GM19452 (cell line): ENCODE data around the gene FCER1G.

Experiments used
- ATAC-seq: cut with Tn5 transposase; IDR thresholded peaks from one replicate; pipeline ENCODE4 v1.9.1; 2021; ENCODE audit not compliant: unreplicated experiment

The FCER1G gene

GRCh38 chr1:161215076-161215475, at the start of gene FCER1G:
FCER1G (plus strand) TSS chr1:161215295; CDS start chr1:161215322, 27 bp downstream.
- ATAC-seq: no peak

GRCh38 chr1:161165742-161166668, 49.1 kb upstream of the FCER1G start, which contains the start of gene PPOX:
PPOX (plus strand) TSS chr1:161166426; CDS start chr1:161166848, 422 bp downstream.
- ATAC-seq: peak; percentile 92

DNA sequence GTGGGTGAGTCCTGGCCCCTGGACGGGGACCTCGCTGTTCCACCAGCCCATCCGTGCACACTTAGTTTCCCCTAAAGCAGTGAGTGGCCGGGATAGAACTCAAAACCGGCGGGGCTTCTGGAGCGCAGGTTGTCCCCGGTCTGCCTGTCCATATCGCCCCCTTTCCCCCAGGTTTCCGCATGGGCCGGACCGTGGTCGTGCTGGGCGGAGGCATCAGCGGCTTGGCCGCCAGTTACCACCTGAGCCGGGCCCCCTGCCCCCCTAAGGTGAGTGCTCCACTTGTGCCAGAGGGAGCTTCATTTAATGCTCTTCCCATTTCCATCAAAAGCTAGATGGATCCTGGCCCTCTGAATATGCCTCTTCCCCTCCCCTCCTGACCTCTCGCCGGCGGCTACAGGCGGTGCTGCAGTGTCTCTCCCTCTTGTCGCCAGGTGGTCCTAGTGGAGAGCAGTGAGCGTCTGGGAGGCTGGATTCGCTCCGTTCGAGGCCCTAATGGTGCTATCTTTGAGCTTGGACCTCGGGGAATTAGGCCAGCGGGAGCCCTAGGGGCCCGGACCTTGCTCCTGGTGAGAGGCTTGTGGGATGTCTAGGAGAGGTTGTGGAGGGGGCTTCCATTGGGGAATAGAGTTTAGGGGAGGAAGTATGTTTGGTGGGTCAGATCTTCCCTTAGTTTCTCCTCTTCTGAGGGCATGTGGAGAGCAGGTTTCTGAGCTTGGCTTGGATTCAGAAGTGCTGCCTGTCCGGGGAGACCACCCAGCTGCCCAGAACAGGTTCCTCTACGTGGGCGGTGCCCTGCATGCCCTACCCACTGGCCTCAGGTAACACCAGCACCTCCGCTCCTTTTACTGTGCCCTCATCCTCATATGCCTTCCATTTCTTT, 48.2 kb upstream of the FCER1G start:
- no peak for ATAC-seq

DNA sequence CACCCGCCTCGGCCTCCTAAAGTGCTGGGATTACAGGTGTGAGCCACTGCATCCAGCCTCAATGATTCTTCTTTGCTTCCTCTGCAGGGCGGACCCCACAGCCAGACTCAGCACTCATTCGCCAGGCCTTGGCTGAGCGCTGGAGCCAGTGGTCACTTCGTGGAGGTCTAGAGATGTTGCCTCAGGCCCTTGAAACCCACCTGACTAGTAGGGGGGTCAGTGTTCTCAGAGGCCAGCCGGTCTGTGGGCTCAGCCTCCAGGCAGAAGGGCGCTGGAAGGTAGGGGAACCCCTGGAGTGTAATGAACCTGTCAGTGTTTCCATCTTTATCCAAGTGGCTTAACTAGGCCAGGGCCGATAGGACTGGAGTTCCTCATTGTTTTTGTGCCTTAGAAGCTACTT, 46.2 kb upstream of the FCER1G start:
- no peak for ATAC-seq

DNA sequence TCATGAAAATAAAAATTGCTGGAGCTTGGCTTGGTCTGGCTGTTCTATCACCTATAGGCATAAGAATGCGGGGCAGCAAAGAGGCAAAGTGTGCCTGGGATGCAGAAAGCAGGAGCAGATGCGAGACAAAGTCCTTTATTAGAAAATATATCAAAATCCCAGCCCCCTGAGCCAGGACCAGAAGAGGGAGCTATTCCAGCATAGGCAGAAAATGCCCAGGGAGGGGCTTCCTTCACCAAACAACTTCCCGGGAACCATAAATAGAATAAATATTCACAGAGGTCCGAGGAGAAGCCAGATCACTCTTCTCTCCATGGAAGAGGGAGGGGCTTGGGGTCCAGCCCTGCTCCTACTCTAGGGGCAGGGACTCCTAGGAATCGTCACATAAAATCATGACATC, 43.9 kb upstream of the FCER1G start:
- no peak for ATAC-seq

DNA sequence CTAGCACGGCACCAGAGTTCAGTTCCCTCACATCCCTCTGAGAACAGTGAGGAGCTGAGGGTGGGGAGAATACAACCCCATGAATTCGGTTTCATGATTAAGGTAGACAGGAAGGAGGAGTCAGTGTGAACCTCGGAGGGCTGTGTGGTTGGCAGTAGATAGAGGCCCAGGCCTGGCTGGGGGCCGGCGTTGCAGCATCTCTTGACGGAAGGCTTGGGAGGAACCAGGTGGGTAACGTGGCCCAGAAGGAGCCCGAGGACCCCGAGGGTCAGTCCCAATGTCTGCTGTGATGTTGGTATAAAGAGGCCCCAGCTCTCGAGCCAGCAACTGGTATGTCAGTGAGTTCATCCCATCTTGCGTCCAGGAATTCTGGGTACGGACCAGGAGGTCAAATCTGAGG, 43.4 kb upstream of the FCER1G start:
- no peak for ATAC-seq

DNA sequence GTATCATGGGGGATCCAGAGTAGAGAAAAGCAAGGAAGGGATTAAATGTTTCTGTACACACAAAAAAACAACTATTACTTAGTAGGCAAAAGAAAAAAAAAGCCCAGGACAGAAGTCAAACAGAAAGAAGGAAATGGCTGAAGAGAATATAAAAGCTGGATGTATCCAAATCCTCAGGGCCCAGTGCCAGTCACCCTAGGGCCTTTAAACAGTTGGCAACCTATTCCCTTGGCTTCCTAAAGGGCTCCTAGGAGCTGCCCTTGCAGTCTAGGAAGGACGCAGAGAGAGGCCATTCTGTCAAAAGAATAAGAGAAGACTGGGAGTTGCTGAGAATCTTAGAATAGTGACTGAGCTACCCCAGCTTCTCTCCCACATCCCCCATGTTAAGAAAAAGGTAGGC, 42.7 kb upstream of the FCER1G start:
- no peak for ATAC-seq

DNA sequence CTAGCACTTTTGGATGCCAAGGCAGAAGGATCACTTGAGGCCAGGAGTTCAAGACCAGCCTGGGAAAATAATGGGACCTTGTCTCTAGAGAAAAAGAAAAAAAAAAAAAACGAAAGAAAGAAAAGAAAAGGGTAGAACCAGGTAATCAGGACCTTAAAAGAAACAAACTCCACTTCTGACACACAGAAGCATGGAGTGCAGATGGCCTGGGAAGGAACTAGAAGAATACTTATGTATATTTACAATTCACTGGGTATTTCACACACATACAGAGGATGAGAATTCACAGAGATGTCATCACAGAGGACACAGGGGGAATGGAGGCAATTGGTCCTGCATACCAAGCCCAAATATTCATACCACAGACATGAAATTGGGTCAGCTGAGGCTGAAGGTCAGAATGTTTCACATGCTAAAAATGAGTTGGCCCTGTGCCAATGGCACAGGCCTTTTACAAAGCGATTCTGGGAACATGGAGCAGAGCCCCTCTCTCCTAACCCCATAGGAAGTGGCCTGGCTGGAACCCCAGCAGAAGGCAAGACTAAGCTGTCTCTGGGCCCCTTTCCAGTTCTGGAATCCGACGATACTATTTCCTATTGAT, 42.2 kb upstream of the FCER1G start:
- no peak for ATAC-seq

- no peak for ATAC-seq
Measured at GRCh38 chr1:161173711-161174110, 41.4 kb upstream of the FCER1G start.

DNA sequence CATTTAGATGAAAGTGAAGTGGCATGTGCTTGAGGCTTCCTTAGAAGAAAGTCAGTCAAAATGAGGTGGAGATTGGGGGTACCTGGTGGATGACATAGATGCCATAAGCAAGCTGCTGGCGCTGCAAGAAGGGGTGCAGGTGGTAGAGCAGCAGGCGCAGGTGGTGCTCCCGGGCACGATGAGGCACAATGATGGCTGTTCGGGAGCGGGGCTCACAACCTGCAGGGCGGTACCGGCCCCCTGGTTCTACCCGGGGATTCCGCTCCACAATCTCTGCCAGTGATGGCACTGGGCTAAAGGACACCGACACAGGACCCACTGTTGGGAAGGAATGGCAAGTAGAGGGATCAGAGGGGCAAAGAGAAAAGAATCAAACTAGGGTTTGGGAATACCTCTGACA, 40.2 kb upstream of the FCER1G start:
- no peak for ATAC-seq

GRCh38 chr1:161175771-161176453, 39.2 kb upstream of the FCER1G start:
- no peak for ATAC-seq

- no peak for ATAC-seq
Measured at GRCh38 chr1:161176468-161177111, 38.5 kb upstream of the FCER1G start.

DNA sequence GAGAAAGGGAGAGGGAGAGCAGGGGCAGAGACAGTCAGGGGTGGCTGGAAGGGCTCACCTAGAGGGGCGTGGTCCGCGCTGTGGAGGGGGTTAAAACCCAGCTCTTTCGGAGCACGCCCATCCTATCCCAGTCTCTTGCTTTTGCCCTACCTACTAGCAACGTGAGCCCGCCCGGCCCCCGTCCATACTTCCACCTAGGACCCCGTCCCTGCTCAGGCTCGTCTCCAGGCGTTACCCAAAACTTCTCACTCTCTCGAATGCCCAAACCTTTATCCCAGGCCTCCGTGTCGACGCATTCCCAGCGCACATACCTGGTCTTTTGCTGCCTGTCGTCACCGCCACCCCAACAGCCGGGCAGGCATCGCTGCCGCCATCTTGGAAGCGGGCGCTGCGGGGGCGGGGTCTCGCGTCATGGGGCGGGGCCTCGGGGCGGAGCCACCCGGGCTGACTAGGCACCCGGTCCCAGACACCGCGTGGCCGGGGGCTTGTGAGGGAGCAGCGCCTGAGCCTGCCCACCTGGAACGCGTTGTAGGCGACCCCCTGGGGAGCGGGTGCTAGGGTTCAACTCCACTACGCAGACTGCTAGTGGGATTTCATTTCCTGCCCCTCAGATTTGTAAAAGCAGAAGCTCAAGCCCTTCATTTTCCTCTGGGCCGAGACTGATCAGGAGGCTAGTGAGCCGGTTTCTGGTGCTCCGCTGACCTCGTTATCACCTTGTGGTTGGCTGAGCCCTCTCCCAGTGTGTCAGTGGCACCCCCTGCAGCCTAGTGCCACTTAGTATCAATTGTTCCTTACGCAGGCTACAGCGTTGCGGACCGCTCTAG, 37.8 kb upstream of the FCER1G start, which contains the start of gene B4GALT3:
TSS of gene B4GALT3 (minus strand) at position 396 of the 824 bp plus-strand sequence. CDS start 1,447 bp downstream, outside the sequence.
- ATAC-seq: peak; percentile 76

DNA sequence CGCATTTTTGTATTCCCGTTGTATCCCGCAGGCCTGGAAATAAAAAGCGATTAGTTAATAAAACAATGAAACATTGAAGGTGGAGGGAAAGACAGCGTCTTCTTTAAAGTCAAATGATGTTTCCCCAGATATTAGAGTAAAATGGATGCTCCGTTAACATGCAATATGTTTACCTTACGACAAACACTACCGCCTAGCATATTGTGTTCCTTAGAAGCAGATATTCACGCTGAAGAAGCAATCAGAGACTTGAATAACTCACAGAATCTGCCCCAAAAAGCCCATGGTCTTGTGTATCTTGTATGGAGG, 37.2 kb upstream of the FCER1G start:
- no peak for ATAC-seq

DNA sequence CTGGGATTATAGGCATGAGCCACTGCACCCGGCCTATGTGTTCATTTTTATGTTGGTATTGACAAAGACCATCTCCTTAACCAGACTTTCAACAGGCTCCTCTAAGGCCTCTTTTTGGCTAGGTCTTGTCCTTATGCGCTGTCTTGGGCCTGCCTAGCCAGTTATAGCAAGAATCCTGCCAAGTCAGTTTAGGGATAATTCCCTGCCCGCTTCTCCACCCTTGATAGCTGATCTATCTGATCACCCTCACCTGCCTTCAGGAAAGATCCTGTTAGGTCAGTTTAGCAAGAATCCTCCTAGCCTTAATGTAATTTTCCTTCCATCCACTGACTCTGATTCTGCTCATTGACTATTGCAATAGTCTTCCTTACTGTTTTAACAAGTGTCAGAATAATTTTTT, 35.4 kb upstream of the FCER1G start:
- ATAC-seq: no peak

DNA sequence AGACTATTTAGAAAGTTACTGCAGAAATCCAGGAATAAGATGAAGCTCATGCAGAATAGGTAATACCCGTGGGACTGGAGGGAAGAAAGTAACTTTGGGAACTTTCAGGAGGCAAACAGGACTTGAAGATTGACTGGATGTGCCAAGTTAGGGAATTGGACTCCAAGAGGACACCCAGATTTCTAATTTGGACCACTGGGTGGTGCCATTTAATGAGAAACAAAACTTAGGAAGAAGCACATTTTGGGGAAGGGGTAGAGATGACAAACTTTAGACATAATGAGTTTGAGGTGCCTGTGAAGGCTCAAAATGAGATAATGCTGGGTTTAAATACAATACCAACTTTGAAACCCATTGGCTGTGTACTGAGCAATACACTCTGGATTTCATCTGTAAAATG, 34.5 kb upstream of the FCER1G start:
- no peak for ATAC-seq

DNA sequence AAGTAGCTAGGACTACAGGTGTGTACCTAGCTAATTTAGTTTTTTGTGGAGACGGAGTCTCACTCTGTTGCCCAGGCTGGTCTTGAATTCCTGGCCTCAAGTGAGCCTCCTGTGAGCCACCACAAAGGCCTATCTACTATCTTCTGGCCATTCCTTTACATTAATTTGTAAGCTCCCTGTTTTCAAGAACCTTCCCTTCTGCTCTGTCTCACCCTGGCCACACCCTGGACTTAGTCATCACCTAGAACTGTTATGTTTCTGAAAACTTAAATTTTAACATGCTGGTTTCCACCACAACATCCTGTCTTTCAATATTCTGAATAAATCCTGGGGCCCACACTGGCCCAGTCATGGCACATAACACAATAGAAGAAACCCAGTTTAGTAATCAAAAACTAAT, 32.9 kb upstream of the FCER1G start:
- ATAC-seq: no peak

- peak; percentile 55 for ATAC-seq
Measured at GRCh38 chr1:161185282-161185682, 29.8 kb upstream of the FCER1G start.

DNA sequence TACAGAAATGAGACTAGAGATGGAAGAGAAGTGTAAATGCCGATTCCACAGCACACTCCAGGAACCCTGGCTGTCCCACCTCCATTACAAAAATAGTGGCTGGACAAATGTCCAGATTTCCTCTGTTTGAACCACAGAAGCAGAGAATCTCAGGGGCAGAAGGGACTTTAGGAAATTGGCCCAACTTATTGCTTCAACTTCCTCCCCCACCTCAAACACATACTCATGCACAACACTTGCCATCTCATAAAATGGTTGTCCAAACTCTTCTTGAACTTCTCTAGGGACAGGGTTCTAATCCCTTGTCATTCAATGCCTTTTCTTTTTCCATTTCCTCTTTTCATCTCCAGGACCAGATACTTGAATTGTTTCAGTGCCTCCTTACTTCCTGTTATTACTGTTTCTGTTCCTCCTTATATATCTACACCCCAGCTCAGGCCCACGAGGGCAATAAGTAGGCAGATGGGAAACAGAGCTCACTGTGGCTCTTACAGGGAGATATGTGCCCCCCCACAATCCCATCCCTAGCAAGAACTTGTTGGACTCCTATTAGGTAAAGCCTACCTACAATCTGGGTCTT, 29.3 kb upstream of the FCER1G start:
- peak; percentile 13 for ATAC-seq
